ENCODE measurements around the gene AJM1.

DNA sequence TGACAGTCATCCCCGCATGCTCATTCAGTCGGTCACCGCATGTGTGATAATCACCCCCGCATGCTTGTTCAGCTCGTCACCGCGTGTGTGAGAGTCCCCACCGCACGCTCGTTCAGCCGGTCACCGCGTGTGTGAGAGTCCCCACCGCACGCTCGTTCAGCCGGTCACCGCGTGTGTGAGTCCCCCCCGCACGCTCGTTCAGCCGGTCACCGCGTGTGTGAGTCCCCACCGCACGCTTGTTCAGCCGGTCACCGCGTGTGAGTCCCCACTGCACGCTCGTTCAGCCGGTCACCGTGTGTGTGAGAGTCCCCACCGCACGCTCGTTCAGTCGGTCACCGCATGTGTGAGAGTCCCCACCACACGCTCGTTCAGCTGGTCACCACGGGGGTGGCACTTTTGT lies 47.6 kb downstream of the AJM1 start:
- TF ChIP-seq CTCF (IDR thresholded peaks at IDR 0.05; ENCODE audit: poor library complexity) (no peak), EZH2phosphoT487 (IDR thresholded peaks at IDR 0.05; ENCODE audit: low read depth, severe bottlenecking, unreplicated experiment) (no peak), EZH2 (IDR thresholded peaks at IDR 0.05; ENCODE audit: borderline replicate concordance) (no peak)

Data from hepatocyte (in vitro differentiated cells).